CD4-positive, alpha-beta T cell treated with Interleukin-4 for 1 hour (primary cell): ENCODE results near the gene PINLYP.
"Not testable (repeated sequence)": the region's sequence is repeated elsewhere in the genome, so short reads cannot be mapped to it uniquely, and the experiment has no call there.

ENCODE experiments used
- DNase-seq, 2 donors: peaks; one replicate each; pipeline ENCODE4 v3.0.0-alpha.2; 2020 to 2022

Gene PINLYP

DNA sequence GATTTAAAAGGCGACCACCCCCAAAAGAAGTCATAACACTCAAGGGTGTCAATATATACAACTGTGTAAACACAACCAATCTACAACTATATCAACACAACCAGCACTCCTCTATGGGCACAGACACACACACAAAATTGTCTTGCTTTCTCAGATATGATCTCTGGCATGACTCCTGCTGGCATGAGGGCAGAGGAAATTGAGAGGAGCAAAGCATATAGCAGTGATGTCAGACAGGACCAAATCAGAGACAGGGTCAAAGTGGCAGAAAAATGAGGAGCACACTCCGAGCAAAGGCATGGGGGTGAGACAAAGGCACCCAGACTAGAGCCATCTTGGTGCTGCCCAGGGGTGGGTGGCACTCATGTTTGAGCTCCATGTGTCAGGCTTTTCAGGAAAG is 10.7 kb downstream of the PINLYP start:
- DNase-seq = no peak

DNA sequence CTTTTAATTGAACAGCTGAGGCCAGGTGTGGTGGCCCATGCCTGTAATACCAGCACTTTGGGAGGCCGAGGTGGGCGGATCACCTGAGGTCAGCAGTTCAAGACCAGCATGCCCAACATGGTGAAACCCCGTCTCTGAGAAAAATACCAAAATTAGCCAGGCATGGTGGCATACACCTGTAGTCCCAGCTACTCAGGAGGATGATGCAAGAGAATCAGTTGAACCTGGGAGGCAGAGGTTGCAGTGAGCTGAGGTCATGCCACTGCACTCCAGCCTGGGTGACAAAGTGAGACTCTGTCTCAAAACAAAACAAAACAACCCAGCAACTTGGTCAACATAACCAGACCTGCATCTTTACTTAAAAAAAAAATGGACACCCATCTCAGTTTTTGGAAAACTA is 11.4 kb downstream of the PINLYP start:
- not testable (repeated sequence) for DNase-seq

DNA sequence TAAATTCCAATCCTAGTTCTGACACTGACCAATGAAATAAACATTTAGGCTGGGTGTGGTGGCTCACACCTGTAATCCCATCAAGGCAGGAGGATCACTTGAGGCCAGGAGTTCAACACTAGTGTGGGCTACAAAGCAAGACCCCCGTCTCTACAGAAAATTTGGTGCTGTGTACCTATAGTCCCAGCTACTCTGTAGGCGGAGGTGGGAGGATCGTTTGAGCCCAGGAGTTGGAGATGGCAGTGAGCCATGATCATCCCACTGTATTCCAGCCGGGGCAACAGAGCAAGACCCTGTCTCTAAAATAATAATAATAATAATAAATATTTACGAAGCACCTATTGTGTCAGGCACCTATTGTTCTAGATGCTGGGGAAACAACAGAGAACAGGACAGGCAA is 13.7 kb downstream of the PINLYP start:
- DNase-seq = no peak

DNA sequence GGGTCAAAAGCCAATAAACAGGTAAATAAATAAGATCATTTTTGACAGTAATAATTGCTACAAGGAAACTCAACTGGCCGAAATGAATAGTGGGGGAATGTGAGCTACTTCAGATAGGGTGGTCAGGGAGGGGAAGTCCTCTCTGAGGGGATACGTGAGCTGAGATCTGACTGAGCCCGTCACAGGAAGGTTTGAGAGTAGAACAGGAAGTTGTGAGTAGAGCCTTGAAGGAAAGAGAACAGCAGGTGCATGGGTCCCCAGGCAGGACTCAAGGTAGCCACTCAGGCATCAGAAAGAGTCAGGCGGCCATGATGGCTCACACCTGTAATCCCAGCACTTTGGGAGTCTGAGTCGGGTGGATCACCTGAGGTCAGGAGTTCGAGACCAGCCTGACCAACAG is 14.1 kb downstream of the PINLYP start:
- DNase-seq = peak in 1 of 2 donors; percentile 30

DNA sequence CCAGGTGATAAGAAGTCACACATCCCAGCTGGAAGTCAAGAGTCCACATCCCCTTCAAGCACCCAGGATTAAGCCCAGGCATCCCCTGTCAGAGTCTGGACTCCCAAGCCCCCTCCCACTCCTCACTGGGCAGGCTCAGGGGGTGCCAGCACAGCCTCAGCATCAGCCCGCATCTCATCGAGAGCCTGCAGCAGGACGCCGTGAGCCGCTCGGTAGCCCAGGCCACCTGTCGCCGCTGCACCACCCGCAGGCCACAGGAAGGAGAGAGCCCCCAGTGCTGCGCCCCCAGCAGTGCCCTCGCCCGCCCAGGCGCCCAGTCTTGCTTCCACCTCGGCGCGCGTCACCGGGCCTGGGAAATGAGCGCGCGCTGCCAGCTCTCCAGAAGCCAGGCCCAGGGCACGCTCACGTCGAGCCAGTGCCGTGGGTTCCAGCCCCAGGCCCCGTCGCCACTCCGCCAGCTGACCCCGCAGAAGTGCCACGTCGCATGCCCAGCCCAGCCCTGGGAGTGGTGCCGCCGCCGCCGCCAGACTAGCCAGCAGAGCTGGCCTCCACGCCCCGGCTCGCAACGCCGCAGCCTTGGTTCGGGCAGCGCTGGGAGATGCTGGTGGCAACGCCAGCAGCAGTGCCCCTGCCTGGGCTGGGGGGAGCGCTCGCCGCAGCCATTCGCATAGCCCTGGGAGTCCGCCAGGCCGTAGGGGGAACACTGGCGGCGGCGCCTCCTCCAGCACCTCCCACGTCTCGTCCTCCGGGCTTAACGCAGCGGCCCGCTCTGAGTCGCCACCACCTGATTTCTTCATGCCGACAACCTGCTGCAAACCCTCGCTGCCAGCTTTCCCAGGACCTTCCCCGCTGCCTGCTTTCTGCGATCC is 16.5 kb downstream of the PINLYP start:
- DNase-seq = no peak

DNA sequence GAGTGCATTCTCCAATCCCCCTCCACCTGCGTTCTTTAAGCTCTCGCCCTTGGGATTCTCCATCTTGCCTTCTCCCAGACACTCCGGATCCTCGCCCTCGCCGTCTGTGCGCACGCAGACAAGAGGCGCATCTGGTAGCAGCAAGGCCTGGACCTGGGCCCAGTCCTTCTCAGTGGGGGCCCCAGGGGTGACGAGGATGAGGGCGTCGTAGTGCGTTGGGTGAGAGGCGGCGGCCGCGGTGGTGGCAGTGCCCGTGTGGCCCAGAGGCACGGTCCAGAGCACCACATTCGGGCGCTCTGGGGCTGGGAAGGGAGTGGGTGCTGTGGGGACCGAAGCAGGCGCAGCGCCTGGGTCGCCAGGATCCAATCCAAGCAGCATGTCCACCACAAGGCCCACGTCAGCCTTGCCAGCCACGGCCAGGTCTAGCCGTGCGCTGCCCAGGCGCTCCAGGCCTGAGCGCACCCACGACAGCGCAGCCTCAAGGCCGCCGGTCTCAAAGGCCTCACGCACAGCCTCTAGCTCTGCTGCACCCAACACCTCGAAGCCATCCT is 17.3 kb downstream of the PINLYP start:
- no peak for DNase-seq

DNA sequence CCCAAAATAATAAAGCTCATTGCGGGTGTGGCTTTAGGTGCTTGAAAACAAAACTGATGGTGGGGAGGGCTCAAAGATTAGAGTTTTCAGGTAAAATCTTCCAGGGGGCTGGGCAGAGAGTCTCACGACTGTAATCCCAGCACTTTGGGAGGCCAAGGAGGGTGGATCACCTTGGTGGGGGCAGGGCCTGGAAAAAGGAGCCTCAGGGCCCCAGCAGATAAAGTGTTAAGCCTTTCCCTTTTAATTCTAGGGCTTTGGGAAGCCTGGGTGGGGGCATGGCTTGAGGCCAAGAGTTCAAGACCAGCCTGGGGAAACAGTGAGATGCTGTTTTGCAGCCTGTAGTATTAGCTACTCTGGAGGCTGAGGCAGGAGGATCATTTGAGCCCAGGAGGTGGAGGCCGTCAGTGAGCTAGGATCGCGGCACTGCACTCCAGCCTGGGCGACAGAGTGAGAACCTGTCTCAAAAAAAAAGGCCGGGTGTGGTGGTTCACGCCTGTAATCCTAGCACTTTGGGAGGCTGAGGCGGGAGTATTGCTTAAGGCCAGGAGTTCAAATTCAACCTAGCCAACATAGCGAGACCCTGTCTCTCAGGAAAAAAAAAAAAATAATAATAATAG is 18.6 kb downstream of the PINLYP start:
- no peak for DNase-seq

DNA sequence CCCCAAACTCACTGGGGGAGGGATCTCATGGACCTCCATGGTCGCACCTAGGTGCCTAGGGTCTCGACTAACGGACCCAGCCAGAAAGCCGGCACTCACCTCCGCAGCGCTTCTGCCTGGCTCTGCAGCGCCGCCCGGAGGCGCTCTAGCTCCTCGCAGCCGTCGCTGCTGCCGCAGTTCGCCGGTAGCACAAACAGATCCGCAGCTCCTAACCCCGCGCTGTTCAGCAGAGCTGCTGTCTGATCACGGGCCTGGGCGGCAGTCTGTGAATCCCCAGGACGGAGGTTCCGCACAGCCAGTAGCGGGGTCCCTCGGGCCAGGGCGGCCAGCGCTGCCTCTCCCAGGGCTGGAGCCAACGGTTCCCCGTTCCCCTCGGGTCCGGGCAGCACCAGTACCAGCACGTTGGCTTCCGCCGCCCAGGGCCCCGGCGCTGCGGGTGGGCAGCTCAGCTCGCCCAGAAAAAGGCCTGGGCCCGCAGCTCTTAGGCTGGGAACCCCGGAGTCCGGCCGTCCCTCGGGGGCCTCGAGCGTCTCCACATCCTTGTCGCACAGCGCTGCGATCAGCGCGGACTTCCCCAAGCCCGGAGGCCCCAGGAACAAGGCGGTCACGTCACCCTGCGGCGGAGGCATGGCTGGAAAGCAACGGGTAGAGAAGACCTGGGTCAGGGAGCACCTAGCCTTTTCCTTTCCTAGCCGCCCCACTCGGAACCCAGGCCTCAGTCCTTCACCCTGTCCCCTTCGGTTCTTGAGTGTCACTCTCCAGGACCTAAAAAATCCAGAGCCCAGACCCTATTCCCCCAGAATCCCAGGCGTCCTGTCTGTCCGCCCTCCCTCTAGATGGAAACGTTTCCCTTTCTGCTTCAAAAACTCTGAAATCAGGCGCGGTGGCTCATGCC is 19.4 kb downstream of the PINLYP start:
- peak; percentile 79 to 82 for DNase-seq

DNA sequence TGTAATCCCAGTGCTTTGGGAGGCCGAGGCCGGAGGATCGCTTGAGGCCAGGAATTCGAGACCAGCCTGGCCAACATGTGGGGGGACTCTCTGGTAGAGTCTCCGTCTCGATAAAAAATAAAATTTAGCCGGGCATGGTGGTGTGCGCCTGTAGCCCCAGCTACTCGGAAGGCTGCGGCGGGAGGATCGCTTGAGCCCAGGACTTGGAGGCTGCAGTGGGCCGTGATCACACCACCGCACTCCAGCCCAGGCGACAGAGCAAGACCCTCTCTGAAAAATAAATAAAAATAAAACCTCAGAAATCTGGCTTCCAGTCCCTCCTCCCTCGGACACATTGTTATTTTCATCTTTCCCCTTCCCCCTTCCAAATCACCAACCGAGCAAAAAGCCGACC is 20.0 kb downstream of the PINLYP start:
- no peak for DNase-seq

DNA sequence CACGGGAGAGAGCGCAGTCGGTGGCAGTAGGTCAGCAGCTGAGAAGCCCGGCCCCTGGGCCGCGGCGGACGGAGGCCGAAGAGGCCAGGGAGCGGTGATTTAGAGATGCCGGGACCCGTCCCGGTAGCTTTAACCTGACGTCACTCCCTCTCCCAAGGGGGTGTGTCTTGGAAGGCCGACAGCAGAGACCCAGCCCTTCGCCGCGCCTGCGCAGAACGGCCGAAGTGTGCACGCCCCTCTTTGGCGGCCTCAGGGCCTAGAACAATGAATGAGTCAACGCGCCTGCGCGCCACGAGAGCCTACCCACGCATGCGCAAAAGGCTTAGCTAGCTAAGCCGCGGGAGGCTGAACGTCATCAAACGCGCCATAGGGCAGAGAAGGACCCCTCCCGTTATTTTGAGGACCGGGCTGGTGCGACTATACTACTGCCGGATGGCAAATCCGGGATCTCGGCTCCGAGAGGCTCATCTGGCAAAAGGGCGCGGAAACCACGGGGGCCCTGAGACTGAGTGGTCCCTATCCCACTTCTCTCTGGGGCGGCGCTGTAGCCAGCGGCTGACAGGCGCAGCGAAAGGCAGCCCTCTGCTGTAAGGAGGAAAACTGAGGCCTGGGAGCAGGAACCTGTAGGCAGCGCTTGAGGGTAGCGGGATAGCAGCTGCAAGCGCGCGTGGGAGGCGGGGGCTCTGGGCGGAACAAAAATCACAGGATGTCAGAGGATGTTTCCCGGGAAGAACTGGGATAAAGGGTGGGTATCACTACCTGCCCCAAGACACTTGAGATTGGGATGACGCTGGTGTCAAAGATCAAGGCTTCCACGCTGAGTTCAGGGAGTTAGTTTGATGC is 20.6 kb downstream of the PINLYP start, which contains the start of the genes IRGQ and ZNF576:
TSS of gene IRGQ (minus strand) at position 136 of the 843 bp plus-strand sequence. CDS start 796 bp downstream, outside the sequence.
TSS of gene ZNF576 (plus strand) at position 597 of the 843 bp plus-strand sequence. CDS start 514 bp downstream, outside the sequence.
- peak; percentile 100 for DNase-seq

DNA sequence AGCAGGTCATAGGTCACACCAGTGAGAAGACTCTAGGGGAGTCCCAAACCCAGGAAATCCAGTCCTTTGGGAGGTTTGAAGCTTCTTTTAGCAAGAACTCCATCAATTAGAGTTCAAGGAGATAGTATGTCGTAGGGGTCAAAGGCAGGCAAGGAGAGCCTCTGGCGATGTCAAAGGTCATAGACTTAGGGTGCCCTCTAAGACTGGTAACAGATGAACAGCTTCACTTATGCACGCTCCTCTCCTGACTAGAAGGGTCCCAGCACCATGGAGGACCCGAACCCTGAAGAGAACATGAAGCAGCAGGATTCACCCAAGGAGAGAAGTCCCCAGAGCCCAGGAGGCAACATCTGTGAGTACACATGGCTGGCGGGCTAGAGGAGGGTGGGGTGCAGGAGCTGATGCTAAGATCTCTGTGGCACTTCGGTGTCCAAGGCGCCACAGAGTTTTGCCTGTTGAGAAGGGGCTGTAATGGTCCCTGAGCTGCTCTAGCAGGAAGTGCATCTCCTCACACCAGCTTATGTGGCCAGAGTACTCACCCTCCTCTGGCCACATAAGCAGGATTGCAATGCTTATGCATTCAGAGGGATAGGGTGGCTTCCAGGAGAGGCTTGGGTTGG is 21.4 kb downstream of the PINLYP start:
- DNase-seq = no peak

DNA sequence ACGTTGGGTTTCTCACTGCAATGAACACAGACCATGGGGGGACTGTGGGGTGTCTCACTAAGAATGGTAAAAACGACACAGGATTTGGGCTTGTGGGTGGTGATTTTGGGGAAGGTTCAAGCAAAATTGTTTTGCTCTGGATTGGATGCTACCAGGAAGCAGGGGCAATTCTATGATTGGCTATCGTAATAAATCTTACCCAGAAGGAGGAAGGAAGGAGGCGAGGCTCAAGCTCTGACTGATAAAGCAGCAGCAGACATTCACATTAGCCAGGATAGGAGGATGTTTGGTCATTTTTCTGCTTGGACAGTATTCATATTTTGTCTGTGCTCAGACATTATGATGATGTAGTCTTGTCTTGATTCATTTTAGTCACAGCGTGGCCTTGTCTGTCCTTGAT is 22.3 kb downstream of the PINLYP start:
- DNase-seq = no peak

DNA sequence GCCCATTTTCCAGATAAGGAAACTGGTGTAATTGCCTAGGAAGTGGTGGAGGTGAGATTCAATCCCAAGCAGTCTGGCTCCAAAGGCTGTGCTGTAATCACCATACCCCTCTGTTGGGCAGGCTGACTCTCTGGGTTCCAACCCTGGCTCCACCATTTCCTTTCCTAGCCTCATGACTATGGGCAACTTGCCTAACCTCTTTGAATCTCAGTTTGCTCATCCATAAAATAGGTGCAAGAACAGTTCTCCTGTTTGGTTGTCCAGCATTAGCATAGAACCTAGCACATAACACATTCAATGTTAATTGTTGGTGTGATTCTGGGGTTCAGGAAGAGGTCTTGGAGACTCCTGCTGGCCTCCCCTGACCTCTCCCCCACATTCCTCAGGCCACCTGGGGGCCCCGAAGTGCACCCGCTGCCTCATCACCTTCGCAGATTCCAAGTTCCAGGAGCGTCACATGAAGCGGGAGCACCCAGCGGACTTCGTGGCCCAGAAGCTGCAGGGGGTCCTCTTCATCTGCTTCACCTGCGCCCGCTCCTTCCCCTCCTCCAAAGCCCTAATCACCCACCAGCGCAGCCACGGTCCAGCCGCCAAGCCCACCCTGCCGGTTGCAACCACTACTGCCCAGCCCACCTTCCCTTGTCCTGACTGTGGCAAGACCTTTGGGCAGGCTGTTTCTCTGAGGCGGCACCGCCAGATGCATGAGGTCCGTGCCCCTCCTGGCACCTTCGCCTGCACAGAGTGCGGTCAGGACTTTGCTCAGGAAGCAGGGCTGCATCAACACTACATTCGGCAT is 23.0 kb downstream of the PINLYP start:
- DNase-seq = no peak

DNA sequence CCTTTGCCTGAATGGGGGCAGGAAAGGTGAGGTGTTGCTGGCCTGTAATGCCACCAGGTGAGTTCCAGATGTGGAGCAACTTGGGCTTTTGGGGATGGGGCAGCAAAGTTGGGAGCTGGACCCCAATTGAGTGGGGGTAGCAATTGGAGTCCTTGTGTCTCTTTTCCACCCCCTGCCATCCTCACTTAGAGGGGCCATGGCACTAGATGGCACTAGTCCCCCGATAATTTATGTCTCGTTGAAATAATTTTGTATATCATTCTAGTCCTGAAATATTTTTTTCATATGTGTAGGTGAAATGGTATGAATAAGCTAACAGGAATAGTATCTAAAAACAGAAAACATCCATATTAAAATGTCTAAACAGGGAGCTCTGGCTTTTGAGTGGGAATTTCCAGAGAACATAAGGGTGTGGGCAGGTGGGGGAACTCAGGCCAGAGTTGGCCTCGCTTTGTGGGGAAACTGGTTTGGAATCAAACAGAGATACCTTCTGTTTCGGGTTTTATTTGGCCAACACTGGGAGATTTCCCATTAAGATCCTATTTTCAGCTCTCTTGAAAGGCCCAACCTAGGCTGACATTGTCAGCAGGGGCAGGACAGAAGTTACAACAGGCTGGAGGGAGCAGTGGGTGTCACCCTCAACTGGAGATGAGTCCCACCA is 24.2 kb downstream of the PINLYP start:
- DNase-seq = no peak

DNA sequence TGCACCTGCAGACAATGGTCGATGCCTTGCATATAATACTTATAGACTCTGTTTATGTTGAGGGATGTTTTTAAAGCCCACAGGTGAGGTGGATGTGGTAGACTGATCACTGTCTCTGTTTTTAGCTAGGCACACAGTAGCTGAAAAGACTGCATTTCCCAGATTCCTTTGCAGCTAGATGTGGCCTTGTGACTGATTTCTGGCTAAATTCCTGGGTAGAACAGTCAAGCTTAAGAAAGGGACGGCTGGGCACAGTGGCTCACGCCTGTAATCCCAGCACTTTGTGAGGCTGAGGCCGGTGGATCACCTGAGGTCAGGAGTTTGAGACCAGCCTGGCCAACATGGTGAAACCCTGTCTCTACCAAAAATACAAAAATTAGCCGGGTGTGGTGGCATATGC is 24.7 kb downstream of the PINLYP start:
- not testable (repeated sequence) for DNase-seq

DNA sequence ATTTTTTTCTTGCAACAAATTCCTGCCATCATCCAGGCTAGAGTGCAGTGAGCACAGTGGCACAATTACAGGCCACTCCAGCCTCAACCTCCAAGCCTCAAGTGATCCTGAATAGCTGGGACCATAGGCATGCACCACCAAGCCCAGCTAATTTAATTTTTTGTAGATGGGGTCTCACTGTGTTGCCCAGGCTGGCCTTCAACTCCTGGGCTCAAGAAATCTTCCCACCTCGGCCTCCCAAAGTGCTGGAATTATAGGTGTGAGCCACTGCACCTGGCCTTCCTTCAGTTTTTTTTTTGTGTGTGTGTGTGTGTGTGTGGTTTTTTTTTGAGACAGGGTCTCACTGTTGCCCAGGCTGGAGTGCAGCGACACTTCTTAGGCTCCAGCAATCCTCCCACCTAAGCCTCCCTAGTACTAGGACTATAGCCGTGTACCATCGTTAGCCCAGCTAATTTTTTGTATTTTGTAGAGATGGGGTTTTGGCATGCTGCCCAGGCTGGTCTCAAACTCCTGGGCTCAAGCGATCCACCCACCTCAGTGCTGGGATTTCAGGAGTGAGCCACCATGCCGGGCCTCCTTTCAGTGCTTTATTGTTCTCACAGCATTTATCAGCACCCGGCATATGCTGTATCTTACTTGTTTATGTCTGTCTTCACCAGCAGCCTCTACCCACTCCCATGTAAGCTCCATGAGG is 30.4 kb downstream of the PINLYP start:
- DNase-seq = no peak

DNA sequence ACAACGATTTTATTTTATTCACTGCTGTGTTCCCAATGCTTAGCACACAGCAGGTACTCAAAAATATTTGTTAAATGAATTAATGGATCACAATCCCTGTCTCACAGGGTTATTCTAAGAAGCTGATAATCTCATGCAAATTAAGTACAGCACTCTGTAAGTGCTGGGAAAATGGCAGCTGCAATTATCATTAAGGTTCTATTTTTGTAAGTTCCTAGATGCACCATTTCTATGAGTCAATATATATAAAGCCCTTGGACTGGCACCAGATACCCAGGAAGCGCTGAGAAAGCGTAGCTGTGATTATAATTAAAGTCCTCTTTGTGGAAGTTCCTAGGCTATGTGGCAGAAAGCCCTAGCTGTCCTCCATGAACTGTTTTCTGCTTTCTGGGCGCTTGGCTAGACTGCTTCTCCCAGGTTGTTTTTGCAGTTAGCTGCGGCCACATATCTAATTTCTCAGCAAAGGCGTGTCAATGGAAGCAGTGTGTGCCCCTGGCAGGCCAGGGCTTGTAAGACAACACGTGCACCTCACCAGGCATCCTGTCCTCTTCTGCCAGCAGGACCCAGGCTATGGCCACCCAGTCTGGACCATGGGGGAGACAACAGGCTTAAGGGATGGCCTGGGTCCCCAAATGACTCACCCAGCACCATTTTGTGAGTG is 31.1 kb downstream of the PINLYP start:
- no peak for DNase-seq
